ENCODE results near the gene UHRF1.
"Not testable (repeated sequence)": the region's sequence is repeated elsewhere in the genome, so short reads cannot be mapped to it uniquely, and the experiment has no call there.

The UHRF1 gene

GRCh38 chr19:4972509-4973230, 63.4 kb downstream of the UHRF1 start:
- ATAC-seq: no peak

DNA sequence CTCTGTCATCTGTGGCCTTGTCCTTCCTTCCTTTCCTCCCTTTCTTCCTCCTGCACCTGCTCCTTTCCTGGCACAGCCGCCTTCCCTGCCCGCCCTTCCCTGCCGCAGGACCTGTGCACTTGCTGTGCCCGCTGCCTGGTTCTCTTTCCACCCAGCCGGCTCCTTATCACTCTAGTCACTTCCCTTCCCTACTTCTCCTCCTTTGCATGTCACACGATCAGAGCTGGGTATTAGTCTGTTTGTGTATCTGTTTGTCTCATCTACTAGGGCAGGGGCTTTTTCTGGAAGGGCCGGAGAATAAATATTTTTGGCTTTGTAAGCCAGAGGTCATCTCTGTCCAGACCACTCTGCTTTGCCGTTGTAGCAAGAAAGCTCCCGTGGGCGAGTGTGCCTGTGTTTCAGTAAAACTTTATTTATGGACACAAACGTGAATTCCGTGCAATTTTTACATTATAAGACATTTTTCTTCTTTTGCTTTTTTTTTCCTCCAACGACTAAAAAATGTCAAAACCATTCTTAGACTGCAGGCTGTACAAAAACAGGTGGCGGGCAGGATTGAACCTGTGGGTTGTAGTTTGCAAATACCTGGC, 65.7 kb downstream of the UHRF1 start:
- ATAC-seq: no peak

DNA sequence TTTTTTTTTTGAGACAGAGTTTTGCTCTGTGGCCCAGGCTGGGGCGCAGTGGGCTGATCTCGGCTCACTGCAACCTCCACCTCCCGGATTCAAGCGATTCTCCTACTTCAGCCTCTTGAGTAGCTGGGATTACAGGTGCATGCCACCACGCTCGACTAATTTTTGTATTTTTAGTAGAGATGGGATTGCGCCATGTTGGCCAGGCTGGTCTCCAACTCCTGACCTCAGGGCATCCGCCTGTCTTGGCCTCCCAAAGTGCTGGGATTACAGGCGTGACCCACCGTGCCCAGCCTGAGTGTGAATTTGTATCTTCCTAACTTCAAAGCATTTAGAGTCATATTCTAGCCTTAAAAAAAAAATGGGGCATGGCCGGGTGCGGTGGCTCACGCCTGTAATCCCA, 66.3 kb downstream of the UHRF1 start:
- ATAC-seq: not testable (repeated sequence)

DNA sequence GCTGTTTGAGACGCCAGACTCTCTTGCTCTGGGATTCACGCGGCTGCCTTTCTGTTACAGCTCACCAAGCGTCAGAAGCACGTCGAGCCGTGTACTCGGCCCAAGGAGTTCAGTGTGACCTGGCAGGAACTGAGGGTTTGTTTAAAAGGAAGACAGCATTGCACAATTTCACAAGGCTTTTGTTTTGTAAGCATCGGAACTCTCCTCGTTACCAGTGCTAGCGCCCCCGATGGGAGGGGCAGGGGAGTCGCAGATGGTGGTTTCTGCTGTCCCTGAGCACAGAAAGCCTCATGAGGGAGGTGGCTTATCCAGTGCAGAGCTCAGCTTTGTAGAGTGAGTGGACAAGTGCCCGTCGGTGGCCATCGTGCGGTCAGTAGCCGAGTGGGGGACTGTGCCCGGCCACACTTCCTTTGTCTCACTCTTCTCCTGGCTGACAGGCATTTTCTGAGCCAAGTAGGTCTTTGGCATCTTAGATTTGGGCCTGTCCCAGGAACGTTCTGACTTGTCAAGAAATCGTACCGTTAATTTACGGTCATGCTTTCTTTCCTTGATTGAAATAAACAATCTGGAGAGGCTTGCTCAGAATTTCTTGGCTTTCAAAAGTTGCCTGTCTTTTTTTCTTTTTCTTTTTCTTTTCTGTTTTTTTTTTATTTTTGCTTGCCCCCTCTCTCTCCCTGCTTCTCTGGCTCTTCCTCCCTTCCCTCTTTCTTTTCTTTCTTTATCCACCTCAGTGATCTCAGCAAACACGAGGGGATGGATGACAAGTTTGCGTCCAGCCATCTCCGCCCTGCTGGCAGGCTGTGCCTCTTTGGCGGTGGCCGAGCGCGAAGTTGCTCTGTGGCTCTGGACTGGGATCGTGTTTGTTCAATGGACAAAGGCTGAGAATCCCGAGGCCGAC, 67.3 kb downstream of the UHRF1 start:
- no peak for ATAC-seq

DNA sequence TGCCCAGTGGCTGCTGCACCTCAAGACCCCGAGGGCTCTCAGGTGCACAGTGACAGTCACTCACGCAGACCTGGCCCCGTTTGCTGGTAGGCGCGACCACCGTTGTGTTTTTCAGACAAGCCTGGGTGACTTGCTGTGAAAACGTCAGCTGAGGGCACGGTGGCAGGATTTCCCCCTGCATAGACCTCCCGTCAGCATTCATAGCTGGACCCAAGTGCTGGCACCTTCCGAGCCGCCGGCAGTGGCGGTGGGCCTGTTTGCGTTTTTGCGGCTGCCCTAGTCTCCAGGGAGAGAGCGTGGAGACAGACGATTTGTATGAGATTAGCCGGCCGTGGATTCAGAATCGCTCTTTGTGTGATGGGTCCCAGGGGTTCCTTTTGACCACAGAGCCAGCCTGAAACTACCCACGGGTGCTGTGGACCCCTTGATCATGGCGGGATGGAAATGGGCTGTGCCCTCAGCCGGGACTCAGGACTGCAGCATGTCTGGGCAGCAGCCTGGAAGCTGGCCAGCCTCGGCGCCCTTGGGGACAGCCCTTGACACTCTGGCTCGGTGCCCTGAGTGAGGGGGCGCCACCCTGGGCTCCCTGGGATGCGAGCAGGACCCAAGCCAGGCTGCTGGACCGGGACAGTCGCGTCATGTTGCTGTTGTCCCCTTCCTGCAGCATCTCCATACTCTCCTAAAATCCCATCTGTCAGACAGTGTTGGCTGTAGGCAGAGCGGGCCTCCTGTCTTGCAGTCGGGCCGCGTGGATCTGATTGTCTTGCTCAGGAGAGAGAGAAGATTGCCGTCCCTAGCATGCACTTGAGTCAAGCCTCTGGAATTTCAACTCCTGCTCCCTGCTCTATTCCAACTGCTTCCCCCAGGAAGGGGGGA, 68.2 kb downstream of the UHRF1 start:
- ATAC-seq: no peak

GRCh38 chr19:4979211-4979807, 70.0 kb downstream of the UHRF1 start:
- ATAC-seq: no peak

DNA sequence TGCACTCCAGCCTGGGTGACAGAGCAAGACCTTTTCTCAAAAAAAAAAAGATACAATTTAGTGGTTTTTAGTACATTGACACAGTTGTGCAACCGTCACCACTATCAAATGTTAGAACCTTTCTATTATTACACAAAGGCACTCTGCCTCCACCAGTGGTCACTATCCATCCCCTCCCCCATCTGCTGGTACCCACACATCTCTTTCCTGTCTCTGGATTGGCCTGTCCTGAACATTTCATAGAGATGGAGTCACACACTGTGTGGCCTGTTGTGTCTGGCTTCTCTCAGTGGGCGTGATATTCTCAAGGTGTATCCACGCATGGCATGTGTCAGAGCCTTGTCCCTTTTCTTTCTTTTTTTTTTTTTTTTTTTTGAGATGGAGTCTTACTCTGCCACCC, 70.8 kb downstream of the UHRF1 start:
- no peak for ATAC-seq

DNA sequence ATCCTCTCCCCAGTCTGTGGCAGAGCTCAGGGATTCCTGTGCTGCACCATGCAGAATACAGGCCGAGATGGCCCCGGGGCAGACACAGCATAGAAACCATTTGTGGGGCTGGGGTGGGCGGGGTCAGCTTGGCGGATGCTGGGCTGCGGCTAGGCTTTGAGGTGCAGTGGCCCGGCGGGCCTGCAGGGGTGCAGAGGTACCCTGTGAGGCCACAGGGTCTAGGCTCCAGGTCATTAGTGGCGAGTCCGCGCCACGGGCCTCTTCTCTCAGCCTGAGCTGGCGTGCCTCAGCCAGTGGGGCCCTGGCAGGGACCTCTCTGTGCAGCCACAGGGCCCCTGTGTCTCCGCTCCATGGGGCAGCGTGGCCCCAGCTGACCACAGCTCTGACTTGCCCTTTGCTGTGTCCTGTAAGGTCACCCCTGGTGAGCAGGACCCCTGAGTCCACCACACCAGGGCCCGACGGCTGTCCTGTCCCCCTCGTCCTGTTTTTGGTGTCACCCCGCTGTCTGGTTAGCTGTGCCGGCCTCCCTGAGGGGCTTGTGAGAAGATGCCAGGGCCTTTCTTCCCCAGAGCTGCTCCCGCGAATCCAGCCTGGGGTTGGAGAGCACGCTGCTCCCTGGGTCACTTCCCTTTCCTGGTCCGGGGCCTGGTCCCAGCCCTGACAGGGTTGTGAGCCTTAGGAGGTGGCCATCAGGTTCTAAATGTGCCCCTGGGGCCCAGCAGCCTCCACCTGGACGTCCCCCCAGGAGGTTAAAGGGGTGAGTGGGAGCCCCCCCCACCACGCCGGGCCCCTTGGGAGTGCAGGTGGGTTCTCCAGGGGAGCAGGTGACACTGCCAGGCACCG, 71.8 kb downstream of the UHRF1 start:
- no peak for ATAC-seq

DNA sequence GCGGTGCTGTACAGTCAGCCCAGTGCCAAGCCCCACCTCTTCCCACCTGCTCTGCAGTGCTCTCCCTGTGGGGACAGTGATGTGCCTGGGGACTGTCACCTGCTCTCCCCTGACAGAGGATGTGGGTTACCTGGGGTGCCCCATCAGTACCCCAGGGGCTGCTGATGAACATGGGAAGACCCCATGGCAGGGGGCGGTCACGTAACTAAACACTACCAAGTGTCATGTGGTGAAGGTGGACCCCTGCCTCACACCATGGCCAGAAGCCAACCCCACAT, 72.3 kb downstream of the UHRF1 start:
- ATAC-seq: no peak

- ATAC-seq: no peak
Observed at GRCh38 chr19:4983346-4984105, 74.2 kb downstream of the UHRF1 start.

DNA sequence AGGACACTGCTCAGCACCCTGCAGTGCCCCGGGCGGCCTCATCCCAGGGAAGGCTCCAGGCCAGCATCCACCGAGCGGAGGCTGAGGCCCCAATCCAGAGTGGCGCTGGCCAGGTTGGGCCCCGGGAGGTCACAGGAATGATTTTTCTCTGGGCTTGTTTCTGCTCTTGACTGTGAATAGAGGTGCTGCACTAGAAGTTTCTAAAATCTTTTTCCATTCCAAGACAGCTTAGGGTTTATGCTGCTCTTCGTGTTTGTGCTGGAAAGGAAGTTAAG, 74.7 kb downstream of the UHRF1 start:
- no peak for ATAC-seq

GRCh38 chr19:4984438-4984990, 75.2 kb downstream of the UHRF1 start:
- no peak for ATAC-seq

DNA sequence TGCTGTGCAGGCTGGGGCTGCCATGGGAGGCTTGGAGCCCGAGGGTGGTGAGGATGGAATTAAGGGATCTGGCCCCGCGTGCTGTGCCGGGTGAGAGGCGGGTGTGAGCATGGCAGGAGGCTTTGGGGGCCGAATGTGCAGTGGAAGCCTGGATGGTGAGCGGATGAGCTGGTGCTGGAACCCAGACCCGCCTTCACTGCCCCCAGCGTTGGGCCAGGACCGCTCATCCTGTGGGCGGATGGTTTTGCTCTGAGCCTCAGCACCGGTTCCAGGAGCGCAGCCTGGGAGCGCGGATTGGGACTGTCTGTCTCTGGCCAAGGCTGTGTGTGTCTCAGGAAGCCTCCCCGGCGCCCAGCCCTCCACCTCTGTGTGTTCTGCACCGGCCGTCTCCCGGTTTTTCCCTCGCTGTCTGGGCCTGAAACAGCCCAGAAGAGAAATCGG, 76.3 kb downstream of the UHRF1 start:
- no peak for ATAC-seq

DNA sequence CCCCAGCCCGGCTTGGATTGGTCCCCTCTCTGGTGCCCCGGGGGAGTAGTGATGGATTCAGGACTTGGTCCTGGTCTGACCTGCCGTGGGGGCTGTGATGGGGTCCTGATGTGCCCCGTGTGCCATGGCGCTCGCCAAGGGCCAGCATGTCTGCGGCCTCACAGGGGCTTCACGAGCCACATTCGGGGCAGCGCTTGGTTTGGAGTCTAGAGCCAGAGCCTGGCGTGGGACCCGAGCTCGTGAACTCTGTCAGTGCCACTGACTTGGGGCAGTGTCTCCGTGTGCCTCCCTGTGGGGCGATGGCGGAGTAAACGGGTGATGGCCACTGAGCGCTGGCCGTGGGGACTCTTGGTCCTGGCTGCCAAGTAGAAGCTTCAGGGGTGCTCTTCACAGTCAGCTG, 76.8 kb downstream of the UHRF1 start:
- no peak for ATAC-seq

- ATAC-seq: no peak
Observed at GRCh38 chr19:4986471-4986891, 77.2 kb downstream of the UHRF1 start.

DNA sequence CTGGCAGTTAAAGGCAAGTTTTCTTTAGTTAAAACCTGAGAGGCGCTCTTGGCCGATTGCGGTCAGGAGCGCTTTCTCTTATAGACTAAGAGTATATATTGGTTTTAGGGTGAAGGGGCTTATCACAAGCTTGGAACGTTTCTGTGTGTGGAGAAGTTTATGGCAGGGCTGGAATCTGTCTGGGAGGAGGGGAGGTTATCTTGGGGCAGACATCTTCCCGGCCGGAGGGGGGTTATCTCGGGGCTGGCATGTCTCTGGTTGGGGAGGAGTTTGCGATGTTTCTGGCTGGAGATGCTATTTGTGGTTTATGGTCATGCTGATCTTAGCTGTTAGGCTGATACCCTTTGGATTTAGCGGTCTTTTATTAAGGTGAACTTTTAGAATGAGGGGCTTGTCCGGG, 78.0 kb downstream of the UHRF1 start:
- ATAC-seq: no peak

GRCh38 chr19:4987692-4988370, 78.5 kb downstream of the UHRF1 start:
- no peak for ATAC-seq

- no peak for ATAC-seq
Observed at GRCh38 chr19:4988770-4989251, 79.5 kb downstream of the UHRF1 start.

GRCh38 chr19:4990306-4990705, 81.0 kb downstream of the UHRF1 start:
- ATAC-seq: no peak

DNA sequence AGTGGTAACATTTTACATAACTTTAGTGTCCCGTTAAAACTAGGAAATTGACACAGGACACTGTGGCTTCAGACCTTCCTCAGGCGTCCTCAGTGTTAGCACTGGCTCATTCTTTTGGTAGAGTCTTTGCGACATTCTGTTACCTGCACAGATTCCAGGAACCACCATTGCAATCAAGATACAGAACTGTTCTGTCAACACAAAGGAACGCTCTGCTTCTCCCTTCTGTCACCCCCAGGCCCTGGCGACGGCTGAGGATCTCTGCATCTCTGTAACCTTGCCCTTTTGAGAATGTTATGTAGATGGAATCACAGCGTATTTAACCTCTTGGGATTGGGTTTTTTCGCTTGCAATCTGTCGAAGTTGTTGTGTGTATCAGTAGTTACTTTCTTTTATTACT, 82.2 kb downstream of the UHRF1 start:
- no peak for ATAC-seq

Measured in activated CD4-positive, CD25-positive, alpha-beta regulatory T cell treated with anti-CD3 and anti-CD28 coated beads, Interleukin-2, amount 50 U/mL, for 24 hours (primary cell).